ENCODE data around the gene PCSK7. TPM values are rescaled to one million over a fixed set of nuclear protein-coding genes. Genes with fewer than 3 reads are reported as not detected.

The PCSK7 gene
- total RNA-seq, 4 donors from 2014 or later: 14.5 to 19.9 (median 16.4) TPM

- ATAC-seq (no peak), DNase-seq (no peak)
- in situ Hi-C loops (cut with MboI; ENCODE audit: low sequenced_read_pairs in 4 of 4) (no loop called here), intact Hi-C loops (cut with DNase I; ENCODE audit: low total_unique reads) (no loop called here)
- no peaks in the 10 kb centered on the region for H3K9me3 ChIP-seq
- H3K4me3 ChIP-seq: peak overlapping the region; percentile 40 to 57 (median 44)
- TF ChIP-seq POLR2A (IDR thresholded peaks at IDR 0.05) (no peak), CTCF (IDR thresholded peaks at IDR 0.05 in 4 of 5, conservative IDR thresholded peaks at IDR 0.05 in 1 of 5) (no peak)
- H3K27ac ChIP-seq: peak overlapping the region; percentile 74 to 78 (median 76)
- peaks cover 16 to 26% of the 10 kb centered on the region in 2 donors for H3K4me1 ChIP-seq
- H3K27me3 ChIP-seq: no peaks in the 10 kb centered on the region
- H3K36me3 ChIP-seq: peaks cover 0 to 17% of the 10 kb centered on the region in 2 donors
Observed at GRCh38 chr11:117198613-117199012, 33.3 kb downstream of the PCSK7 start.

- ATAC-seq (no peak), DNase-seq (no peak)
- Histone ChIP-seq H3K36me3 (peaks cover 0 to 18% of the 10 kb centered on the region in 2 donors), H3K4me3 (peak overlapping the region in 2 of 4 donors; percentile 42 to 57), H3K4me1 (peaks cover 18 to 28% of the 10 kb centered on the region in 2 donors), H3K27me3 (no peaks in the 10 kb centered on the region), H3K9me3 (no peaks in the 10 kb centered on the region), H3K27ac (peak overlapping the region; percentile 74 to 78 (median 76))
- TF ChIP-seq CTCF (IDR thresholded peaks at IDR 0.05 in 4 of 5, conservative IDR thresholded peaks at IDR 0.05 in 1 of 5) (peak in 3 of 5 experiments; percentile 24 to 41 (median 33)), POLR2A (IDR thresholded peaks at IDR 0.05) (no peak)
- in situ Hi-C loops (cut with MboI; ENCODE audit: low sequenced_read_pairs in 4 of 4): no loop called here
- intact Hi-C loops (cut with DNase I; ENCODE audit: low total_unique reads): no loop called here
Observed at GRCh38 chr11:117197516-117198456, 34.1 kb downstream of the PCSK7 start.

GRCh38 chr11:117197006-117197405, 34.9 kb downstream of the PCSK7 start:
- H3K36me3 ChIP-seq: peaks cover 0 to 26% of the 10 kb centered on the region in 2 donors
- no peak for TF ChIP-seq CTCF (IDR thresholded peaks at IDR 0.05 in 4 of 5, conservative IDR thresholded peaks at IDR 0.05 in 1 of 5)
- TF ChIP-seq POLR2A (IDR thresholded peaks at IDR 0.05): no peak
- peak overlapping the region in 1 of 4 donors; percentile 77 for H3K27ac ChIP-seq
- no peak overlapping the region for H3K4me3 ChIP-seq
- ATAC-seq: no peak
- in situ Hi-C loops (cut with MboI; ENCODE audit: low sequenced_read_pairs in 4 of 4) (no loop called here), intact Hi-C loops (cut with DNase I; ENCODE audit: low total_unique reads) (no loop called here)
- H3K27me3 ChIP-seq: no peaks in the 10 kb centered on the region
- no peak for DNase-seq
- no peaks in the 10 kb centered on the region for H3K9me3 ChIP-seq
- H3K4me1 ChIP-seq: peaks cover 14 to 23% of the 10 kb centered on the region in 2 donors

GRCh38 chr11:117195761-117196160, 36.1 kb downstream of the PCSK7 start:
- H3K36me3 ChIP-seq: peaks cover 0 to 38% of the 10 kb centered on the region in 2 donors
- TF ChIP-seq CTCF (IDR thresholded peaks at IDR 0.05 in 4 of 5, conservative IDR thresholded peaks at IDR 0.05 in 1 of 5) (no peak), POLR2A (IDR thresholded peaks at IDR 0.05) (no peak)
- no peak for DNase-seq
- ATAC-seq: no peak
- H3K9me3 ChIP-seq: no peaks in the 10 kb centered on the region
- H3K27ac ChIP-seq: no peak overlapping the region
- intact Hi-C loops (cut with DNase I; ENCODE audit: low total_unique reads): no loop called here
- H3K27me3 ChIP-seq: no peaks in the 10 kb centered on the region
- in situ Hi-C loops (cut with MboI; ENCODE audit: low sequenced_read_pairs in 4 of 4): no loop called here
- H3K4me1 ChIP-seq: peaks cover 7 to 13% of the 10 kb centered on the region in 2 donors
- H3K4me3 ChIP-seq: no peak overlapping the region
